Thyroid gland (tissue), 4 donors: ENCODE results near the gene AHR. TPM values are rescaled to one million over a fixed set of nuclear protein-coding genes. Genes with fewer than 3 reads are reported as not detected.

Experiments used
- DNase-seq, 2 donors: peaks; one replicate each; pipeline ENCODE4 v3.0.0-alpha.2; 2019
- H3K27ac ChIP-seq, 3 donors: fragments of 200-600 bp; sonication (generic); 1 replicate in 2 of 3; 2 replicates in 1 of 3; pipeline ENCODE4 v1.5.1; 2016 to 2019; ENCODE audit warnings: mild to moderate bottlenecking in 1 of 3, moderate library complexity in 1 of 3
- H3K27me3 ChIP-seq: fragments of 200-600 bp; sonication (generic); one replicate; pipeline ENCODE4 v1.5.1; 2019
- H3K36me3 ChIP-seq, 2 donors: fragments of 200-600 bp; sonication (generic); one replicate each; pipeline ENCODE4 v1.5.1; 2016 to 2019
- H3K4me1 ChIP-seq, 2 donors: fragments of 200-600 bp; sonication (generic); one replicate each; pipeline ENCODE4 v1.5.1; 2017 to 2019
- H3K4me3 ChIP-seq, 3 donors: fragments of 200-600 bp; sonication (generic); replicated peaks in 1 of 3; 1 replicate in 2 of 3; 2 replicates in 1 of 3; pipeline ENCODE4 v1.5.1; 2016; ENCODE audit warnings: mild to moderate bottlenecking in 1 of 3
- H3K9me3 ChIP-seq: fragments of 200-600 bp; sonication (generic); one replicate; pipeline ENCODE4 v1.5.1; 2017
- CTCF ChIP-seq, 6 experiments: fragments of 200-600 bp in 3 of 6; fragments of 450-650 bp in 3 of 6; sonication (generic) in 3 of 6; IDR thresholded peaks; one replicate each; pipeline ENCODE4 v1.5.1; 2016 to 2019; ENCODE audit warnings: antibody characterized with exemption in 6 of 6, mild to moderate bottlenecking in 2 of 6, inconsistent platforms in 1 of 6, moderate library complexity in 1 of 6
- POLR2A ChIP-seq, 2 donors: fragments of 450-650 bp; IDR thresholded peaks; one replicate each; pipeline ENCODE4 v1.6.1; 2017; ENCODE audit warnings: antibody characterized with exemption in 2 of 2, mild to moderate bottlenecking in 2 of 2, moderate library complexity in 1 of 2
- WGBS, 2 donors: methylation state at CpG; one replicate each; pipeline ENCODE4 v1.1.5; 2017; 5-methylcytosine and 5-hydroxymethylcytosine counted together
- intact Hi-C: fragments of 100-400 bp; cut with DNase I; formaldehyde crosslinking; loops from one replicate; pipeline ENCODE4 v1.15.1; 2023
- total RNA-seq, 4 donors: library from RNA; depleted of rRNA; stranded (reverse); fragments of >200 nt; gene quantifications; one replicate each; pipeline ENCODE4 v1.2.3, GENCODE V29; 2016

Gene AHR
- total RNA-seq, 4 donors from 2014 or later, result 68.3 to 127 (median 84.7) TPM

- Histone ChIP-seq H3K27me3 (no peaks in the 10 kb centered on the region), H3K27ac (peak overlapping the region in 2 of 3 donors; percentile 3 to 19), H3K4me1 (peaks cover 0 to 18% of the 10 kb centered on the region in 2 donors), H3K9me3 (no peaks in the 10 kb centered on the region), H3K4me3 (no peak overlapping the region), H3K36me3 (no peaks in the 10 kb centered on the region)
- TF ChIP-seq CTCF (IDR thresholded peaks at IDR 0.05), result no peak
- no peak for TF ChIP-seq POLR2A (IDR thresholded peaks at IDR 0.05)
- no peak for DNase-seq
- intact Hi-C loops, result no loop called here
These were observed 17.5 kb downstream of the AHR start for GRCh38 chr7:17315974-17316373.

- H3K27ac ChIP-seq, result no peak overlapping the region
- no peak overlapping the region for H3K4me3 ChIP-seq
- WGBS, 2 donors, result 90 to 91% methylated on average over 3 of the region's 3 CpGs
- no peak for DNase-seq
- H3K36me3 ChIP-seq, result no peaks in the 10 kb centered on the region
- no peak for TF ChIP-seq CTCF (IDR thresholded peaks at IDR 0.05)
- TF ChIP-seq POLR2A (IDR thresholded peaks at IDR 0.05), result no peak
- intact Hi-C loops, result no loop called here
- H3K4me1 ChIP-seq, result peaks cover 0 to 18% of the 10 kb centered on the region in 2 donors
- no peaks in the 10 kb centered on the region for H3K9me3 ChIP-seq
- no peaks in the 10 kb centered on the region for H3K27me3 ChIP-seq
These were observed 19.7 kb downstream of the AHR start for GRCh38 chr7:17318146-17318545.

GRCh38 chr7:17319164-17320101, 21.0 kb downstream of the AHR start:
- 92 to 94% methylated on average over 4 of the region's 4 CpGs for WGBS, 2 donors
- Histone ChIP-seq H3K4me1 (peaks cover 0 to 18% of the 10 kb centered on the region in 2 donors), H3K27me3 (no peaks in the 10 kb centered on the region), H3K4me3 (no peak overlapping the region), H3K9me3 (no peaks in the 10 kb centered on the region), H3K27ac (peak overlapping the region in 1 of 3 donors; percentile 8), H3K36me3 (peaks cover 0 to 2% of the 10 kb centered on the region in 2 donors)
- intact Hi-C loops, result no loop called here
- DNase-seq, result no peak
- no peak for TF ChIP-seq POLR2A (IDR thresholded peaks at IDR 0.05)
- no peak for TF ChIP-seq CTCF (IDR thresholded peaks at IDR 0.05)

GRCh38 chr7:17320102-17320497, 21.6 kb downstream of the AHR start:
- H3K36me3 ChIP-seq, result peaks cover 0 to 2% of the 10 kb centered on the region in 2 donors
- peaks cover 0 to 18% of the 10 kb centered on the region in 2 donors for H3K4me1 ChIP-seq
- intact Hi-C loops, result no loop called here
- peak overlapping the region in 1 of 3 donors; percentile 8 for H3K27ac ChIP-seq
- H3K4me3 ChIP-seq, result no peak overlapping the region
- no peaks in the 10 kb centered on the region for H3K27me3 ChIP-seq
- DNase-seq, result no peak
- no peak for TF ChIP-seq CTCF (IDR thresholded peaks at IDR 0.05)
- no peak for TF ChIP-seq POLR2A (IDR thresholded peaks at IDR 0.05)
- H3K9me3 ChIP-seq, result no peaks in the 10 kb centered on the region

- TF ChIP-seq CTCF (IDR thresholded peaks at IDR 0.05) (no peak), POLR2A (IDR thresholded peaks at IDR 0.05) (no peak)
- peaks cover 0 to 18% of the 10 kb centered on the region in 2 donors for H3K4me1 ChIP-seq
- 71 to 78% methylated on average over 2 of the region's 2 CpGs for WGBS, 2 donors
- no peak overlapping the region for H3K4me3 ChIP-seq
- H3K36me3 ChIP-seq, result peaks cover 0 to 2% of the 10 kb centered on the region in 2 donors
- intact Hi-C loops, result no loop called here
- no peaks in the 10 kb centered on the region for H3K9me3 ChIP-seq
- DNase-seq, result no peak
- H3K27ac ChIP-seq, result peak overlapping the region in 1 of 3 donors; percentile 8
- no peaks in the 10 kb centered on the region for H3K27me3 ChIP-seq
These were observed 22.2 kb downstream of the AHR start for GRCh38 chr7:17320657-17321056.
